Nephron progenitor cell (in vitro differentiated cells): ENCODE results near the gene RTN4R.
A peak's percentile ranks its signal among the peaks of the same experiment; 100 is the strongest.
"Not testable (repeated sequence)": the region's sequence is repeated elsewhere in the genome, so short reads cannot be mapped to it uniquely, and the experiment has no call there.

Source experiments
- DNase-seq: peaks from one replicate; pipeline ENCODE4 v3.0.0; 2021
- H3K27ac Mint-ChIP-seq: 2 replicates; pipeline ENCODE4 v1.8.0; 2021; ENCODE audit warnings: mild to moderate bottlenecking, moderate library complexity, mixed read lengths
- H3K27me3 Mint-ChIP-seq: 2 replicates; pipeline ENCODE4 v1.8.0; 2021; ENCODE audit warnings: mild to moderate bottlenecking, low read depth, mixed read lengths; ENCODE audit not compliant: poor library complexity
- H3K36me3 Mint-ChIP-seq: 2 replicates; pipeline ENCODE4 v1.8.0; 2021; ENCODE audit warnings: low read depth, mixed read lengths
- H3K4me1 Mint-ChIP-seq: 2 replicates; pipeline ENCODE4 v1.8.0; 2021; ENCODE audit warnings: mixed read lengths
- H3K4me3 Mint-ChIP-seq: 2 replicates; pipeline ENCODE4 v1.8.0; 2021; ENCODE audit warnings: mild to moderate bottlenecking, moderate library complexity, mixed read lengths
- H3K9me3 Mint-ChIP-seq: 2 replicates; pipeline ENCODE4 v1.8.0; 2021; ENCODE audit warnings: mild to moderate bottlenecking, moderate library complexity, mixed read lengths
- TF ChIP-seq, protein P1 (sequence below): fragments of 200-600 bp; sonication (generic); IDR thresholded peaks from 2 replicates; pipeline ENCODE4 v1.5.0; 2021; ENCODE audit warnings: antibody characterized with exemption

The RTN4R gene

GRCh38 chr22:20268279-20269012 is at the start of gene RTN4R:
RTN4R (minus strand) TSS chr22:20268318; CDS start chr22:20268092, 226 bp downstream.
- Mint-ChIP-seq H3K4me1 (peaks cover 19% of the 10 kb centered on the region), H3K27ac (no peak within 1 kb of the TSS), H3K4me3 (peak within 1 kb of the TSS; percentile 79), H3K36me3 (no peaks in the 10 kb centered on the region), H3K9me3 (no peaks in the 10 kb centered on the region), H3K27me3 (peaks cover 11% of the 10 kb centered on the region)
- TF ChIP-seq, protein P1, sequence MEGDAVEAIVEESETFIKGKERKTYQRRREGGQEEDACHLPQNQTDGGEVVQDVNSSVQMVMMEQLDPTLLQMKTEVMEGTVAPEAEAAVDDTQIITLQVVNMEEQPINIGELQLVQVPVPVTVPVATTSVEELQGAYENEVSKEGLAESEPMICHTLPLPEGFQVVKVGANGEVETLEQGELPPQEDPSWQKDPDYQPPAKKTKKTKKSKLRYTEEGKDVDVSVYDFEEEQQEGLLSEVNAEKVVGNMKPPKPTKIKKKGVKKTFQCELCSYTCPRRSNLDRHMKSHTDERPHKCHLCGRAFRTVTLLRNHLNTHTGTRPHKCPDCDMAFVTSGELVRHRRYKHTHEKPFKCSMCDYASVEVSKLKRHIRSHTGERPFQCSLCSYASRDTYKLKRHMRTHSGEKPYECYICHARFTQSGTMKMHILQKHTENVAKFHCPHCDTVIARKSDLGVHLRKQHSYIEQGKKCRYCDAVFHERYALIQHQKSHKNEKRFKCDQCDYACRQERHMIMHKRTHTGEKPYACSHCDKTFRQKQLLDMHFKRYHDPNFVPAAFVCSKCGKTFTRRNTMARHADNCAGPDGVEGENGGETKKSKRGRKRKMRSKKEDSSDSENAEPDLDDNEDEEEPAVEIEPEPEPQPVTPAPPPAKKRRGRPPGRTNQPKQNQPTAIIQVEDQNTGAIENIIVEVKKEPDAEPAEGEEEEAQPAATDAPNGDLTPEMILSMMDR = peak; percentile 47
- peak; percentile 83 for DNase-seq

DNA sequence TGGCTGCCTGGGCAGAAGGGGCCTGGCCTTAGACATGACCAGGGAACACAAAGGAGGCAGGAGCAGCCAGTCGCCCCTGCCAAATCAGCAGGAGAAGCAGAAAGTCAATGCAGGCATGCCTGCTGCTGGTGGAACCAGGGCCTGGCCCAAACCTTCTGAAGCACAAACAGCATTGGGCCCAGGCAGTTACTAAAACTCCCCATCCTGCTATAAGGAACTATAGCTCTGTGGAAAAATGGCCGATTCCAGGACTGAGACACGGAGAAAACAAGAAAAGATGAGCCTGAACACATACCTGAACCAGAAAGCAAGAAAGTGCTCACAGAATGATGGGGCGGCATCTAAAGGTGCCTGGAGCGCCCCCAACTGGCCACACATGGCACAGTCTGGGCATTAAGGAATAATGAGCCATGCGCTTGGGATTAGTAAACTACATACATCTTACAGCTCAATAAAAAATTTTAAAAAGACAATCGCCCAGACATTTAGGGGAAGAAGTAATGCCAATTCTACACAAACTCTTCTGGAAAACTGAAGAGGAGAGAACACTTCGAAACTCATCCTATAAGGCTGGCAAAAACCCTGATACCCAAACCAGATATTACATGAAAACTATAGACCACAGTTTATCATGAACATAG is 49.4 kb upstream of the RTN4R start:
- not testable (repeated sequence) for H3K36me3 Mint-ChIP-seq, H3K27me3 Mint-ChIP-seq, H3K9me3 Mint-ChIP-seq, H3K27ac Mint-ChIP-seq, DNase-seq
- peak overlapping the region; percentile 90 for H3K4me3 Mint-ChIP-seq
- TF ChIP-seq, protein P1 = peak; percentile 64
- H3K4me1 Mint-ChIP-seq = peaks cover 49% of the 10 kb centered on the region

DNA sequence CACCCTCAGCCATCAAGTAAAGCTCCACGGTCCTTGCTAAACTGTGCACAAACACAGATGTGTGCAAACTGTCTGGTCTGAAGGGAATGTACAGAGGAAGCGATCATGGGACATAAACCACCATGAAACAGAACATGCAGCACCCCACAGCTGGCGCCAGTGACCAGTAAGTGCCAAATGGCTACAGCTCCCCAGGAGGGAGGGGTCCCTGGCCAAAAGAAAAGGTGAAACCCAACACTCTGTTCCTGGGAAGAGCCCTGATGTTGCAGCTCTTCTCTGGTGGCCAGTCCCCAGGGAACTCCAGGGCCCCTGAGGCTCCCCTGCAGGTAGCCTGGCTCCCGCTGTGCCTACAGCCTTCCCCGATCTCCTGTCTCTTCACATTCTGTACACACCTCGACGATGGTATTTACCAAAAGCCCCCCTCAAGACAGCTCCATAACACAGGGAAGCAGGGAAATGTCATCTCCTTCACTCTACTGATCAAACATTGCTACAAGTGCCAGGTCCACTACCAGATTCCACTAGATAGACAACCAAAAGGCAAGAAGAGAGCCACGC is 48.8 kb upstream of the RTN4R start:
- Mint-ChIP-seq H3K27me3 (no peaks in the 10 kb centered on the region), H3K36me3 (no peaks in the 10 kb centered on the region)
- DNase-seq = no peak

GRCh38 chr22:20316217-20316843 is 48.2 kb upstream of the RTN4R start:
- no peak for DNase-seq
- Mint-ChIP-seq H3K27ac (no peak overlapping the region), H3K36me3 (no peaks in the 10 kb centered on the region), H3K9me3 (no peaks in the 10 kb centered on the region), H3K4me3 (no peak overlapping the region), H3K27me3 (no peaks in the 10 kb centered on the region), H3K4me1 (peaks cover 40% of the 10 kb centered on the region)
- TF ChIP-seq, protein P1 = no peak

More for the DNA sequence above, 48.8 kb upstream of the RTN4R start:
- Mint-ChIP-seq H3K9me3 (no peaks in the 10 kb centered on the region), H3K4me3 (peak overlapping the region; percentile 12), H3K27ac (peak overlapping the region; percentile 45), H3K4me1 (peaks cover 46% of the 10 kb centered on the region)
- TF ChIP-seq, protein P1 = no peak

- TF ChIP-seq, protein P1 = no peak
- Mint-ChIP-seq H3K27ac (no peak overlapping the region), H3K36me3 (no peaks in the 10 kb centered on the region), H3K4me3 (no peak overlapping the region), H3K9me3 (no peaks in the 10 kb centered on the region), H3K27me3 (no peaks in the 10 kb centered on the region), H3K4me1 (peaks cover 34% of the 10 kb centered on the region)
- DNase-seq = no peak
These were observed 47.5 kb upstream of the RTN4R start for GRCh38 chr22:20315337-20316216.

- H3K4me3 Mint-ChIP-seq, H3K27ac Mint-ChIP-seq, H3K9me3 Mint-ChIP-seq, DNase-seq, H3K27me3 Mint-ChIP-seq, H3K36me3 Mint-ChIP-seq: not testable (repeated sequence)
- peaks cover 32% of the 10 kb centered on the region for H3K4me1 Mint-ChIP-seq
These were observed 46.7 kb upstream of the RTN4R start for GRCh38 chr22:20314741-20315336.

DNA sequence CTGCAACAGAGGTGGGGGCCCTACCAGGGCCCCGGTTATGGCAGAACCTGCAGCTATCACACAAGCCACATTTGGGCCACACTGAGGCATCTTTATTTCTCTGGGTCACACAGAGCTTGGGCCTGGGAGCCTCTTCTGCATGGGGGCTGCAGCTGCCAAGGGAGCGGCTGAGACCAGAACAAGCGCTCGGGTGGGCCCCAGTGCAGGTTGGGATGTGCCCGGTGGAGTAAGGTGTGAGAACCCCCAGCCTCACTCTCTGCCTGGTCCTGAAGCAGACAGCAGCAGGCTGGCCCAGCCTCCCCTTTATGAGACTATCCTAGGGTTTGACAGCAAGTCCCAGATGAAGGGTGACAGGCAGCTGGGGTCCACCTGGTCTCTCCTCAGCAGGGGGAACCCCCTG is 46.1 kb upstream of the RTN4R start:
- DNase-seq, H3K27me3 Mint-ChIP-seq, H3K27ac Mint-ChIP-seq, H3K9me3 Mint-ChIP-seq, H3K36me3 Mint-ChIP-seq, H3K4me3 Mint-ChIP-seq: not testable (repeated sequence)
- H3K4me1 Mint-ChIP-seq = peaks cover 30% of the 10 kb centered on the region
